IMR-90 (cell line): Measurements from ENCODE around the gene GALNT7. TPM values are rescaled to one million over a fixed set of nuclear protein-coding genes. Genes with fewer than 3 reads are reported as not detected.

Experiments
- ATAC-seq: fragments of 200-7000 bp; cut with Tn5 transposase; 2 replicates; pipeline ENCODE4 v1.9.1; 2020; ENCODE audit warnings: low read depth, mild to moderate bottlenecking, moderate library complexity
- BruUV-seq: library from RNA; stranded (reverse); fragments of 400-500 nt; replicated peaks from 2 replicates; lab custom pipeline; 2021; lab: Mats Ljungman, UMichigan
- CTCF ChIA-PET: fragments of 300-600 bp; formaldehyde crosslinking; extraction: SDS; loops from one replicate; lab custom pipeline; 2021; ENCODE audit warnings: antibody characterized with exemption; lab: Yijun Ruan, JAX
- POLR2A ChIA-PET: fragments of 300-600 bp; sonication (Branson Sonifier 250); formaldehyde crosslinking; loops from one replicate; lab custom pipeline; 2022; ENCODE audit warnings: antibody characterized with exemption; ENCODE audit not compliant: unreplicated experiment; lab: Charles Lee
- DNase-seq: peaks from one replicate; pipeline ENCODE4 v3.0.0; 2013
- H2AFZ ChIP-seq: replicated peaks from 2 replicates; pipeline ENCODE3; 2013; ENCODE audit warnings: low read length, mild to moderate bottlenecking; ENCODE audit not compliant: poor library complexity
- H2AK5ac ChIP-seq: 2 replicates; pipeline ENCODE4 v1.6.1; 2013; ENCODE audit warnings: low read depth, low read length, inconsistent platforms
- H2AK9ac ChIP-seq: replicated peaks from 2 replicates; pipeline ENCODE3; 2013; ENCODE audit warnings: mild to moderate bottlenecking, low read depth, low read length, moderate library complexity; ENCODE audit not compliant: poor library complexity
- H2BK120ac ChIP-seq: 2 replicates; pipeline ENCODE4 v1.6.1; 2013; ENCODE audit warnings: low read depth, low read length, inconsistent platforms
- H2BK15ac ChIP-seq: 3 replicates; pipeline ENCODE4 v1.6.1; 2013; ENCODE audit warnings: low read depth, low read length, inconsistent platforms
- H2BK20ac ChIP-seq: 2 replicates; pipeline ENCODE4 v1.6.1; 2013; ENCODE audit warnings: low read depth, mild to moderate bottlenecking, inconsistent platforms, low read length, moderate library complexity
- H2BK5ac ChIP-seq: 2 replicates; pipeline ENCODE4 v1.6.1; 2013; ENCODE audit warnings: mild to moderate bottlenecking, low read depth, low read length, inconsistent platforms; ENCODE audit not compliant: poor library complexity, severe bottlenecking
- H3K14ac ChIP-seq: replicated peaks from 2 replicates; pipeline ENCODE4 v1.6.1; 2013; ENCODE audit warnings: low read depth, low read length, inconsistent platforms
- H3K18ac ChIP-seq: 2 replicates; pipeline ENCODE4 v1.6.1; 2013; ENCODE audit warnings: low read depth, low read length, control low read depth
- H3K23ac ChIP-seq: 2 replicates; pipeline ENCODE4 v1.6.1; 2013; ENCODE audit warnings: low read depth, low read length, inconsistent platforms
- H3K27ac ChIP-seq: 2 replicates; pipeline ENCODE4 v1.5.1; 2013; ENCODE audit warnings: mild to moderate bottlenecking, control low read depth, low read length; ENCODE audit not compliant: insufficient read depth
- H3K27me3 ChIP-seq: 2 replicates; pipeline ENCODE4 v1.6.1; 2013; ENCODE audit warnings: low read length; ENCODE audit not compliant: control insufficient read depth, insufficient read depth
- H3K36me3 ChIP-seq: 2 replicates; pipeline ENCODE4 v1.6.1; 2013; ENCODE audit warnings: low read length, mixed read lengths; ENCODE audit not compliant: control insufficient read depth, insufficient read depth
- H3K4ac ChIP-seq: 2 replicates; pipeline ENCODE4 v1.6.1; 2013; ENCODE audit warnings: low read depth, low read length, inconsistent platforms
- H3K4me1 ChIP-seq: 2 replicates; pipeline ENCODE4 v1.6.1; 2013; ENCODE audit warnings: low read length, mixed read lengths; ENCODE audit not compliant: control insufficient read depth, insufficient read depth
- H3K4me2 ChIP-seq: 2 replicates; pipeline ENCODE4 v1.6.1; 2013; ENCODE audit warnings: low read depth, mild to moderate bottlenecking, control low read depth, low read length, moderate library complexity
- H3K4me3 ChIP-seq: 2 replicates; pipeline ENCODE4 v1.5.1; 2013; ENCODE audit warnings: low read depth, mild to moderate bottlenecking, control low read depth, low read length, moderate library complexity; ENCODE audit not compliant: insufficient read depth
- H3K56ac ChIP-seq: 2 replicates; pipeline ENCODE4 v1.6.1; 2013; ENCODE audit warnings: low read length, inconsistent platforms; ENCODE audit not compliant: insufficient read depth; ENCODE audit errors: extremely low read depth
- H3K79me1 ChIP-seq, 2 experiments: 2 replicates each; pipeline ENCODE4 v1.6.1; 2013; ENCODE audit warnings: low read length in 2 of 2, inconsistent platforms in 1 of 2, low read depth in 1 of 2
- H3K9ac ChIP-seq: 2 replicates; pipeline ENCODE4 v1.6.1; 2013; ENCODE audit warnings: low read depth, low read length, control low read depth
- H3K9me1 ChIP-seq: 2 replicates; pipeline ENCODE4 v1.6.1; 2013; ENCODE audit warnings: low read length, inconsistent platforms; ENCODE audit not compliant: insufficient read depth
- H3K9me3 ChIP-seq: 2 replicates; pipeline ENCODE4 v1.6.1; 2013; ENCODE audit warnings: low read length; ENCODE audit not compliant: control insufficient read depth, insufficient read depth
- H4K20me1 ChIP-seq: 2 replicates; pipeline ENCODE4 v1.6.1; 2013; ENCODE audit warnings: low read length, inconsistent platforms; ENCODE audit not compliant: insufficient read depth
- H4K5ac ChIP-seq: 2 replicates; pipeline ENCODE4 v1.6.1; 2013; ENCODE audit warnings: mild to moderate bottlenecking, low read depth, low read length, control low read depth
- H4K8ac ChIP-seq, 2 experiments: 2 replicates each; pipeline ENCODE4 v1.6.1; 2013; ENCODE audit warnings: low read depth in 2 of 2, low read length in 2 of 2, control low read depth in 1 of 2, inconsistent platforms in 1 of 2
- H4K91ac ChIP-seq: 2 replicates; pipeline ENCODE4 v1.6.1; 2013; ENCODE audit warnings: low read depth, low read length, inconsistent platforms; ENCODE audit not compliant: insufficient read depth
- MAZ ChIP-seq: IDR thresholded peaks from 2 replicates; pipeline ENCODE4 v1.6.1; 2012; ENCODE audit warnings: low read depth, mild to moderate bottlenecking, low read length, improper control_type of control experiment, moderate library complexity, borderline replicate concordance
- MXI1 ChIP-seq: IDR thresholded peaks from 2 replicates; pipeline ENCODE4 v1.6.1; 2012; ENCODE audit warnings: low read depth, mild to moderate bottlenecking, low read length, moderate library complexity, borderline replicate concordance
- RAD21 ChIP-seq: IDR thresholded peaks from 2 replicates; pipeline ENCODE4 v1.6.1; 2012; ENCODE audit warnings: low read length, improper control_type of control experiment
- WGBS, 2 experiments: methylation state at CpG; one replicate each; pipeline versions ENCODE4 v1.1.5 to v1.1.7; 2013; ENCODE audit warnings: missing lambda C conversion rate in 2 of 2; ENCODE audit not compliant: insufficient read length in 1 of 2; ENCODE audit errors: extremely low coverage in 2 of 2; 5-methylcytosine and 5-hydroxymethylcytosine counted together
- dilution Hi-C: fragments of 300-500 bp; cut with HindIII; formaldehyde crosslinking; loops from one replicate; pipeline ENCODE4 v1.14.3; 2018; ENCODE audit warnings: low sequenced_read_pairs; ENCODE audit not compliant: unreplicated experiment
- in situ Hi-C: fragments of 300-500 bp; cut with MboI; formaldehyde crosslinking; loops from 3 replicates; pipeline ENCODE4 v1.14.3; 2019; ENCODE audit warnings: low sequenced_read_pairs, inconsistent platforms, mixed read lengths
- intact Hi-C: fragments of 100-400 bp; cut with micrococcal nuclease; formaldehyde crosslinking; loops from 2 replicates; pipeline ENCODE4 v1.10.0; 2022
- polyA plus RNA-seq, 3 experiments: library from polyadenylated mRNA; depleted of rRNA; stranded (reverse); fragments of >200 nt; gene quantifications; 2 replicates each; pipeline ENCODE4 v1.2.3, GENCODE V29; 2012; ENCODE audit warnings: low replicate concordance in 1 of 3
- total RNA-seq: library from RNA; depleted of rRNA; stranded (reverse); fragments of >200 nt; gene quantifications from 2 replicates; pipeline ENCODE4 v1.2.3, GENCODE V29; 2012

GALNT7 gene
- total and polyA plus RNA-seq, 2 of the 4 experiments (the other 2 are of a cell fraction) = 19.1 to 31.2 TPM

DNA sequence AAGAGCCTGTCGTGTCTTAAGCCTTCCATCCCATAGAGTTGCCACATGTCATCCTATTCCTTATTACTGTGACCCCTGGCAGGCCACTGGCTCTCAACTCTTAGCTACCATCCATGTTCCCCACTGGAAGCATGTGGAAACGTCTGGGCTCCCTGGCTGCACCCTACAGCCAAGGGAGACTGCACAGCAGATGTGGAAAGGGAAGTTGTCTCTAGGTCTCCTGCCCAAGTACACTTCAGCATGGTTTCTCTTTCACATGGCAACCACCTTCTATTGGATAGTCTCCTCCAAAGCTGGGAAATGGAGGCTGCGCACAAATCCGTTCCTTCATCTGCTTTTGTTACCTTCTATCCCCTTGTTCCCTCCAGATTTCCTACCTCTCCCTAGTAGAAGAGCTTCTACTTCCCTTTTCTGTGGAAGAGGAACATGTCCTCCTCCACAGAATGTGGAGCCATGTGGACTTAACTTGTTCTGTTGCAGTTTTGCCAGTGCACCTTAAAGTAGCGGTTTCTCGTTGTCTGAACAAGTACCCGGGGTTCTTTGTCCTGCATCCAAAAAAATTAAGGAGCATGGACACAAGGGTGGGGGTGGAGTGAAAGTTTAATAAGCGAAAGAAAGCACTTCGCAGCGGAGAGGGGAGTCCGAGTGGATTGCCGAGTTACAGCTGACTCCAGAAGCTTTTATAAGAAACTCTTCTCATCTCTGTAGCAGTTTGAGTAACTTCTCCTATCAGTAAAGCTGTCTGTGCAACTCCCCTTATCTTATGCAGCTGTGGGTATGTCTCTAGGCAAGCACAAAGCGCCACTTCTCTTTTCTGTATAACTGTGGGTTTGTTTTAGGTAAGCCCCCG is 113.0 kb downstream of the GALNT7 start:
- ChIA-PET POLR2A (no interaction called here), CTCF (interaction anchor here (0.9 to 2.0 kb wide), 2 partner anchors 20 kb away, joined by 3 to 8 read pairs; no protein-coding TSS in a partner anchor)
- no peak overlapping the region for H3K9ac ChIP-seq
- no TSS peak for BruUV-seq
- 100% methylated on average over 1 of the region's 14 CpGs; no CpG with 5 or more reads in 1 of the 2 experiments for WGBS, 2 experiments
- DNase-seq (no peak), ATAC-seq (no peak)
- intact Hi-C loops = no loop called here
- H3K4me1 ChIP-seq = no peaks in the 10 kb centered on the region
- no peak overlapping the region for H4K8ac ChIP-seq
- H3K9me1 ChIP-seq = no peaks in the 10 kb centered on the region
- H4K91ac ChIP-seq = no peak overlapping the region
- no peak overlapping the region for H2BK20ac ChIP-seq
- no peak overlapping the region for H2BK15ac ChIP-seq
- H3K14ac ChIP-seq = no peak overlapping the region
- H3K56ac ChIP-seq = no peak overlapping the region
- in situ Hi-C loops = no loop called here
- H3K36me3 ChIP-seq = no peaks in the 10 kb centered on the region
- peak overlapping the region; percentile 31 for H2AK9ac ChIP-seq
- H3K18ac ChIP-seq = no peak overlapping the region
- no peak overlapping the region for H2AFZ ChIP-seq
- no peaks in the 10 kb centered on the region for H3K79me1 ChIP-seq
- no peak overlapping the region for H3K27ac ChIP-seq
- dilution Hi-C loops = no loop called here
- no peak overlapping the region for H3K4me3 ChIP-seq
- H3K9me3 ChIP-seq = peaks cover 13% of the 10 kb centered on the region
- H3K27me3 ChIP-seq = no peaks in the 10 kb centered on the region
- H3K4ac ChIP-seq = no peak overlapping the region
- no peak overlapping the region for H2BK5ac ChIP-seq
- H3K23ac ChIP-seq = no peak overlapping the region
- TF ChIP-seq RAD21 (no peak), MAZ (no peak), MXI1 (no peak)
- no peak overlapping the region for H2BK120ac ChIP-seq
- H4K5ac ChIP-seq = no peak overlapping the region
- H2AK5ac ChIP-seq = no peak overlapping the region
- no peak overlapping the region for H3K4me2 ChIP-seq
- H4K20me1 ChIP-seq = no peaks in the 10 kb centered on the region; the same call in 1 of the 2 replicates
